HG02642 (cell line): ENCODE data around the gene D2HGDH.
"Not testable (repeated sequence)": the region's sequence is repeated elsewhere in the genome, so short reads cannot be mapped to it uniquely, and the experiment has no call there.

Source experiments
- ATAC-seq: cut with Tn5 transposase; IDR thresholded peaks from one replicate; pipeline ENCODE4 v1.9.1; 2021; ENCODE audit warnings: mild to moderate bottlenecking; ENCODE audit not compliant: unreplicated experiment, poor library complexity

Gene D2HGDH

GRCh38 chr2:241746084-241746483 is 11.7 kb downstream of the D2HGDH start:
- no peak for ATAC-seq

- ATAC-seq: no peak
Observed at GRCh38 chr2:241748468-241749256, 14.2 kb downstream of the D2HGDH start.

DNA sequence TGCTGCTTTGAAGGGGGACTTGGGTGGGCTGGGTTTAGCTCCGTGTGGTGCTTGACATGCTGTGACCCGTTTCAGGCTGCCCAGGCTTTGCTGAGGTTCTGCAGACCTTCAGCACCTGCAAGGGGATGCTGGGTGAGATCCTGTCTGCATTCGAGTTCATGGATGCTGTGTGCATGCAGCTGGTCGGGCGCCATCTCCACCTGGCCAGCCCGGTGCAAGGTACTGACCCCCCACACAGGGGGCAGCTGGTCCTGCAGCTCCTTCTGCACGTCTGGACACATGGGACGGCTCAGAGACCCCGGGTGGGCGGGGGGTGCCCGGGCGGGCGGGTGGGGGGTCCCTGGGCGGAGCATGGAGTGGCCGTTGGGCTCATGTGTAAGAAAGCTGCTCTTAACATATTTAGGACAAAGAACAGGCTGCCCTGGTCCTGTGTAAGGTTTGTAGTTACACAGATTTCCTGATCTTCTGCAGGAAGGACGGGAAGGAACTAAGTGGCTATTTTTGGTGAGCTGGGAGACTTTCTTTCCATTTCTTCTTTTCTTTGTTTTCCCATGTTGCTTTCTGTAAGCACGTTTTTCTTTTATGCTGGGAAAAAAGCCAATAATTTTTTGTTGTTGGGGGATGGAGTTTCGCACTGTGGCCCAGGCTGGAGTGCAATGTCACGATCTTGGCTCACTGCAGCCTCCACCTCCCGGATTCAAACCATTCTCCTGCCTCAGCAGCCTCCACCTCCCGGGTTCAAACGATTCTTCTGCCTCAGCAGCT is 15.8 kb downstream of the D2HGDH start:
- no peak for ATAC-seq

DNA sequence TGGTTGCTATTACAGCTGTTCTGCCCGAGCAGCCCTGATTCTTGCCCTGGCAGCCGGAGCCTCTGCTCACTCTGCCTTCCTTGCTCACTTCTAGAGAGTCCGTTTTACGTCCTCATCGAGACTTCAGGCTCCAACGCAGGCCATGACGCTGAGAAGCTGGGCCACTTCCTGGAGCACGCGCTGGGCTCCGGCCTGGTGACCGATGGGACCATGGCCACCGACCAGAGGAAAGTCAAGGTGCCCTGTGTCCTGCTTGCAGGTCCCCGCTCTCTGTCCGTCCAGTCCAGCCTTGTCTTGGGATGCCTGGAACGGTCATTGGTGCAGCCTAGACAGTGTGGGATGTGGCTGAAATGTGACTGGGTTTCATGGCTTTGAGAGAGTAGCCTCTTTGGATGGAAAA is 16.7 kb downstream of the D2HGDH start:
- ATAC-seq: no peak

- no peak for ATAC-seq
Observed at GRCh38 chr2:241751776-241752175, 17.3 kb downstream of the D2HGDH start.

GRCh38 chr2:241752253-241752652 is 17.8 kb downstream of the D2HGDH start:
- ATAC-seq: no peak

DNA sequence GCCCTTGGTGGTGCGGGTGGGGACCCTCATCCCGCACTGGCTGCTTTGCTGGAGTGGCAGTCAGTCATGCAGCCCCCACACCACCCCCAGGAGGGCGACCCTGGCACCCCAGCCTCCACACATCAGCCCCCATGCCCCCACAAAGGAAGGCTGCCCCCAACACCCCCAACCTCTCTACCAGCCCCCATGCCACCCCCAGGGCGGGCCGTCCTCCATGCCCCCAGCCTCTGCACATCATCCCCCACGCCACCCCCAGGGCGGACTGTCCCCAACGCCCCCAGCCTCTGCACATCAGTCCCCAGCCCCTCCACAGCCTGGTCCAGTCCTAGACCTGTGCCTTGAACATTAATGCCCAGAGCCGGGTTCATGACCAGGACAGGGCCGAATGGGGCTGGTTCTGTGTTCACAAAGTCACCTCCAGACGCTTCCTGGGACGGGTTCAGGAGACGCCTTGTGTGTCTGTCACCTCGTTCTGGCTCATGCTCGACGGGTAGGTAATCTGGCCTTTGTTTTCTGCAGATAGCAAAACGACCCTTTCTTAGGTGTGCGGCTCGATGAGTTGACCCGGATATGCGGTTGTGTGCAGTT is 18.4 kb downstream of the D2HGDH start:
- no peak for ATAC-seq

DNA sequence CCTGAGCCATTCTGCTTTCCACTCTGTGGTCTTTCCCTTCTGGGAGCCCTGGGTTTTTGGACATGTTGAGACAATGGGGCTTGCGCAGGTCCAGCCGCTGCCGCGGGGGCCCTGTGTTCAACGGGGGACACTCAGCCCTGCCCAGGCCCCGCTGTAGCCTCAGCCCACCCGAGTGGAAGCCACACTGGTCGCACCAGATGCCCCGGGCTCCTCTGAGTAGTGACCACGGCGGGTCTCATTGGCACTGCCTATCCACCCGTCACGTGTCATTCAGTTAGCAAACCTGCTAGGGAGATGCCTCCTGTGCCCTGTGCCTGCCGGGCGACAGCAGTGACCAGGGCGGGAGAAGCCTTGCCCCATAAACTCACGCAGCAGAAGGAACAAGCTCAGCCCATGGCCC is 19.1 kb downstream of the D2HGDH start:
- ATAC-seq: no peak

GRCh38 chr2:241754042-241754441 is 19.6 kb downstream of the D2HGDH start:
- ATAC-seq: no peak

GRCh38 chr2:241755166-241755565 is 20.7 kb downstream of the D2HGDH start:
- no peak for ATAC-seq

GRCh38 chr2:241755777-241756176 is 21.3 kb downstream of the D2HGDH start:
- no peak for ATAC-seq

- ATAC-seq: no peak
Observed at GRCh38 chr2:241759067-241759807, 24.8 kb downstream of the D2HGDH start.

DNA sequence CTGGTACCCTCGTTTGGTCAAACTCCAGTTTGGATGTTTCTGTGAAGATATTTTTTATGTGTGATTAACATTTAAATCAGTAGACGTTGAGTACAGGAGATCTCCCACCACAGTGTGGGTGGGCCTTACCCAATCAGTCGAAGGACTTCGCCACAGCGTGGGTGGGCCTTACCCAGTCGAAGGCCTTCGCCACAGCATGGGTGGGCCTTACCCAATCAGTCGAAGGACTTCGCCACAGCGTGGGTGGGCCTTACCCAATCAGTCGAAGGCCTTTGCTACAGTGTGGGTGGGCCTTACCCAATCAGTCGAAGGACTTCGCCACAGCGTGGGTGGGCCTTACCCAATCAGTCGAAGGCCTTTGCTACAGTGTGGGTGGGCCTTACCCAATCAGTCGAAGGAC is 25.5 kb downstream of the D2HGDH start:
- ATAC-seq: not testable (repeated sequence)

DNA sequence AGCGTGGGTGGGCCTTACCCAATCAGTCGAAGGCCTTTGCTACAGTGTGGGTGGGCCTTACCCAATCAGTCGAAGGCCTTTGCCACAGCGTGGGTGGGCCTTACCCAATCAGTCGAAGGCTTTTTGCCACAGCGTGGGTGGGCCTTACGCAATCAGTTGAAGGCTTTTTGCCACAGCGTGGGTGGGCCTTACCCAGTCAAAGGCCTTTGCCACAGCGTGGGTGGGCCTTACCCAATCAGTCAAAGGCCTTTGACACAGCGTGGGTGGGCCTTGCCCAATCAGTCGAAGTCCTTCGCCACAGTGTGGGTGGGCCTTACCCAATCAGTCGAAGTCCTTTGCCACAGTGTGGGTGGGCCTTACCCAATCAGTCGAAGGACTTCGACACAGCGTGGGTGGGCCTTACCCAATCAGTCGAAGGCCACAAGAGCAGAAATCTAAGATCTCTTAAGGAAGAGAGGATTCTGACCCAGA is 25.9 kb downstream of the D2HGDH start:
- ATAC-seq: no peak

DNA sequence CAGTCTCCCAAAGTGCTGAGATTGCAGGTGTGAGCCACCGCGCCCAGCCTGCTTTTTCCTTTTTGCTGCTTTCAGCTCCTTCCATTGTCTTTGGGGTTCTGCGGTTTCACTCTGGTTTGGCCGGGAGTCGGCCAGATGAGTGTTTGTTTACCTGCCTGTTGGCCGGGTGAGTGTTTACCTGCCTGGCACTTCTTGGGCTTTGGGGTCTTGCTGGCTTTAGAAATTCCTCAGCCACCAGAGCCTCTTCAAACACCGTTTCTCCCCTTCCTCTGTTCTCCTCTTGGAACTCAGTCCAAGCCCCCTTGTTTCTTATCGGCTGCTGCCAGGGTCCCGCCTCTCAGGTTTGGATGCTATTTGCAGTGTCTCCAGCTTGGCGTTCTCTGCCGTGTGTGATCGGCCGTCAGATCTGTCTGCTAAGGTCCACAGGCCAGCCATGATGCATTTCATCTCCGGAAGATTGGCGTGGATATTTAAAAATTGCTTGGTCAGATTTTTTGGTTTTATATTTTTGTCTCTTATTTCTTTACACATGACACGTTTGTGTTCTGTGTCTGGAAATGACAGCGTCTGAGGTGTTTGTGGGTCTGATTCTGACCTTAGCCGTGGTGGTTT is 28.0 kb downstream of the D2HGDH start:
- ATAC-seq: no peak

- ATAC-seq: no peak
Observed at GRCh38 chr2:241762933-241763369, 28.5 kb downstream of the D2HGDH start.

DNA sequence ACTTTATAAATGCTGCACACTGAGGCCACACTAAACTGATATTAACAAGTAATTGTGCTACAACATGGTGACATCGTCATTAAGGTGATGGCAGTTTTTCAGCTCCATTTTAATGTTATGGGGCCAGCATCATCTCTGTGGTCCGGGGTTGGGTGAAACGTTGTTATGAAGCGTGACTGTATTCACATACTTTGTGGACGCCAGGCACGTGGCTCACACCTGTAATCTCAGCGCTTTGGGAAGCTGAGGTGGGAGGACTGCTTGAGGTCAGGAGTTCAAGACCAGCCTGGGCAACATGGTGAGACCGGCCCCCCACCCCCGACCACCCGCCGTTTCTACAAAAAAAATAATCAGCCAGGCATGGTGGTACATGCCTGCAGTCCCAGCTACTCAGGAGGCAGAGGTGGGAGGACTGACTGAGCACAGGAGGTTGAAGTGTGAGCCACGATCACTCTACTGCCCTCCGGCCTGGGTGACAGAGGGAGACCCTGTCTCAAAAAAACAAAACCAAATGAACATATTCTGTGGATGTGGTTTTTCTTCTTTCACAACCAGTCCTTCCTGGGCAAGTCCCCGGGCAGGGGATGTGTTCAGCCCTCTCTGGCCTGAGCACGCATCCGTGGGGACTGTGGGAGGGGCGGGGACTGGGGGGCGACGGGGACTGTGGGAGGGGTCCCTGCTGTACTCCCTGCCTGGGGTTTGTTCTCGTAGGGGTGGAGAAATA is 29.3 kb downstream of the D2HGDH start:
- ATAC-seq: no peak

- no peak for ATAC-seq
Observed at GRCh38 chr2:241764275-241765241, 30.1 kb downstream of the D2HGDH start.
